ENCODE results near the gene LPIN3.

The LPIN3 gene

GRCh38 chr20:41371371-41371770, 30.8 kb downstream of the LPIN3 start:
- no peak overlapping the region for H3K4me3 ChIP-seq (replicated peaks in 1 of 2; ENCODE audit: low read depth in 2 of 2, low read length in 2 of 2)
- no peak for DNase-seq (ENCODE audit: low read depth in 2 of 2)
- TF ChIP-seq CTCF (IDR thresholded peaks at IDR 0.05; ENCODE audit: low read depth, low read length): no peak

GRCh38 chr20:41373251-41373783, 32.7 kb downstream of the LPIN3 start:
- no peak for TF ChIP-seq CTCF (IDR thresholded peaks at IDR 0.05; ENCODE audit: low read depth, low read length)
- H3K4me3 ChIP-seq (replicated peaks in 1 of 2; ENCODE audit: low read depth in 2 of 2, low read length in 2 of 2): no peak overlapping the region
- no peak for DNase-seq (ENCODE audit: low read depth in 2 of 2)

- no peak for DNase-seq (ENCODE audit: low read depth in 2 of 2)
- H3K4me3 ChIP-seq (replicated peaks in 1 of 2; ENCODE audit: low read depth in 2 of 2, low read length in 2 of 2): no peak overlapping the region
- TF ChIP-seq CTCF (IDR thresholded peaks at IDR 0.05; ENCODE audit: low read depth, low read length): no peak
These were observed 33.6 kb downstream of the LPIN3 start for GRCh38 chr20:41373931-41374920.

- no peak overlapping the region for H3K4me3 ChIP-seq (replicated peaks in 1 of 2; ENCODE audit: low read depth in 2 of 2, low read length in 2 of 2)
- DNase-seq (ENCODE audit: low read depth in 2 of 2): no peak
- no peak for TF ChIP-seq CTCF (IDR thresholded peaks at IDR 0.05; ENCODE audit: low read depth, low read length)
These were observed 35.2 kb downstream of the LPIN3 start for GRCh38 chr20:41375846-41376245.

GRCh38 chr20:41376349-41376748, 35.7 kb downstream of the LPIN3 start:
- no peak overlapping the region for H3K4me3 ChIP-seq (replicated peaks in 1 of 2; ENCODE audit: low read depth in 2 of 2, low read length in 2 of 2)
- no peak for DNase-seq (ENCODE audit: low read depth in 2 of 2)
- no peak for TF ChIP-seq CTCF (IDR thresholded peaks at IDR 0.05; ENCODE audit: low read depth, low read length)

GRCh38 chr20:41377275-41377674, 36.7 kb downstream of the LPIN3 start:
- no peak for TF ChIP-seq CTCF (IDR thresholded peaks at IDR 0.05; ENCODE audit: low read depth, low read length)
- no peak for DNase-seq (ENCODE audit: low read depth in 2 of 2)
- H3K4me3 ChIP-seq (replicated peaks in 1 of 2; ENCODE audit: low read depth in 2 of 2, low read length in 2 of 2): no peak overlapping the region
